Raji (cell line): ENCODE data around the gene NEUROD6.

ENCODE experiments used
- POLR2A ChIP-seq: IDR thresholded peaks from 2 replicates; pipeline ENCODE4 v1.6.1; 2011; ENCODE audit warnings: low read depth, low read length, control low read depth; ENCODE audit not compliant: insufficient read depth

NEUROD6 gene

GRCh38 chr7:31311552-31311951, 29.0 kb downstream of the NEUROD6 start:
- no peak for TF ChIP-seq POLR2A

GRCh38 chr7:31310321-31310935, 30.1 kb downstream of the NEUROD6 start:
- TF ChIP-seq POLR2A: no peak

- TF ChIP-seq POLR2A: no peak
These were observed 31.1 kb downstream of the NEUROD6 start for GRCh38 chr7:31309407-31309806.

- TF ChIP-seq POLR2A: no peak
These were observed 31.9 kb downstream of the NEUROD6 start for GRCh38 chr7:31308652-31309051.

GRCh38 chr7:31307972-31308371, 32.6 kb downstream of the NEUROD6 start:
- no peak for TF ChIP-seq POLR2A

GRCh38 chr7:31305260-31305659, 35.3 kb downstream of the NEUROD6 start:
- no peak for TF ChIP-seq POLR2A

- no peak for TF ChIP-seq POLR2A
These were observed 36.1 kb downstream of the NEUROD6 start for GRCh38 chr7:31304446-31304845.

- no peak for TF ChIP-seq POLR2A
These were observed 38.2 kb downstream of the NEUROD6 start for GRCh38 chr7:31302356-31302755.

GRCh38 chr7:31299336-31299735, 41.2 kb downstream of the NEUROD6 start:
- TF ChIP-seq POLR2A: no peak

GRCh38 chr7:31290601-31291000, 49.9 kb downstream of the NEUROD6 start:
- no peak for TF ChIP-seq POLR2A
